GM12878 (cell line): Measurements from ENCODE around the gene AK4. TPM values are rescaled to one million over a fixed set of nuclear protein-coding genes. Genes with fewer than 3 reads are reported as not detected.
"Not testable (repeated sequence)": the region's sequence is repeated elsewhere in the genome, so short reads cannot be mapped to it uniquely, and the experiment has no call there.

Source experiments
- ATAC-seq: fragments of 200-7000 bp; cut with Tn5 transposase; 3 replicates; pipeline ENCODE4 v1.9.1; 2020; ENCODE audit warnings: mild to moderate bottlenecking, moderate library complexity
- BruUV-seq: library from RNA; stranded (reverse); fragments of 400-500 nt; replicated peaks from 2 replicates; lab custom pipeline; 2021; lab: Mats Ljungman, UMichigan
- CTCF ChIA-PET: fragments of 300-600 bp; sonication (Branson Sonifier 250); formaldehyde crosslinking; extraction: SDS; loops from one replicate; lab custom pipeline; 2021; ENCODE audit warnings: inconsistent platforms; lab: Yijun Ruan, JAX
- POLR2A ChIA-PET: fragments of 350-600 bp; formaldehyde crosslinking; extraction: SDS; loops from one replicate; lab custom pipeline; 2021; ENCODE audit warnings: inconsistent platforms; lab: Charles Lee
- RAD21 ChIA-PET: fragments of 300-600 bp; sonication (Branson Sonifier 250); formaldehyde crosslinking; loops from one replicate; lab custom pipeline; 2023; ENCODE audit warnings: antibody characterized with exemption; ENCODE audit not compliant: unreplicated experiment; lab: Charles Lee
- SMC1A ChIA-PET: fragments of 300-600 bp; sonication (Branson Sonifier 250); formaldehyde crosslinking; loops from one replicate; lab custom pipeline; 2023; ENCODE audit not compliant: unreplicated experiment, uncharacterized antibody; lab: Charles Lee
- DNase-seq: peaks from one replicate; pipeline ENCODE4 v3.0.0-alpha.2; 2011; ENCODE audit warnings: low read depth, low spot score
- FAIRE-seq: peaks from 3 replicates; lab custom pipeline; 2011; peaks lifted over from hg19 to GRCh38; lab: Jason Lieb, UNC
- H2AFZ ChIP-seq: 2 replicates; pipeline ENCODE4 v1.6.0; 2011; ENCODE audit warnings: low read depth, low read length, control low read depth; ENCODE audit not compliant: control insufficient read depth
- H3K27ac ChIP-seq: 2 replicates; pipeline ENCODE4 v1.5.1; 2011; ENCODE audit warnings: control low read depth; ENCODE audit not compliant: control insufficient read depth, insufficient read depth
- H3K27me3 ChIP-seq, 2 experiments: replicated peaks in 1 of 2; 2 replicates each; pipeline versions ENCODE4 v1.6.0 to v1.6.1; 2011; ENCODE audit warnings: low read length in 1 of 2; ENCODE audit not compliant: control insufficient read depth in 2 of 2, insufficient read depth in 2 of 2
- H3K36me3 ChIP-seq, 2 experiments: 2 replicates each; pipeline ENCODE4 v1.5.1; 2011; ENCODE audit warnings: low read length in 1 of 2; ENCODE audit not compliant: control insufficient read depth in 2 of 2, insufficient read depth in 2 of 2
- H3K4me1 ChIP-seq: 2 replicates; pipeline ENCODE4 v1.6.1; 2011; ENCODE audit warnings: mild to moderate bottlenecking, low read length, moderate library complexity, mixed read lengths; ENCODE audit not compliant: control insufficient read depth, insufficient read depth
- H3K4me2 ChIP-seq: 2 replicates; pipeline ENCODE4 v1.6.0; 2011; ENCODE audit warnings: control low read depth; ENCODE audit not compliant: control insufficient read depth, insufficient read depth
- H3K4me3 ChIP-seq: fragments of 200-600 bp; sonication (generic); 2 replicates; pipeline ENCODE4 v1.5.1; 2016
- H3K79me2 ChIP-seq: 2 replicates; pipeline ENCODE4 v1.6.0; 2011; ENCODE audit warnings: low read length; ENCODE audit not compliant: control insufficient read depth, insufficient read depth
- H3K9ac ChIP-seq: 2 replicates; pipeline ENCODE4 v1.8.0; 2011; ENCODE audit warnings: low read length, control low read depth, mixed read lengths; ENCODE audit not compliant: control insufficient read depth, insufficient read depth
- H3K9me3 ChIP-seq: replicated peaks from 3 replicates; pipeline ENCODE4 v1.5.1; 2011; ENCODE audit warnings: mild to moderate bottlenecking, low read length; ENCODE audit not compliant: control insufficient read depth, insufficient read depth
- H4K20me1 ChIP-seq: 2 replicates; pipeline ENCODE4 v1.6.0; 2011; ENCODE audit not compliant: control insufficient read depth, insufficient read depth
- CREM ChIP-seq: IDR thresholded peaks from 2 replicates; pipeline ENCODE4 v1.6.1; 2014; ENCODE audit warnings: antibody characterized with exemption, low read depth
- FOS ChIP-seq: IDR thresholded peaks from 3 replicates; pipeline ENCODE4 v1.6.1; 2011; ENCODE audit warnings: borderline replicate concordance; ENCODE audit not compliant: insufficient read length; ENCODE audit errors: extremely low read depth
- FOXK2 ChIP-seq: fragments of 450-650 bp; IDR thresholded peaks from 2 replicates; pipeline ENCODE4 v1.6.1; 2017; ENCODE audit warnings: mild to moderate bottlenecking, moderate library complexity
- GATAD2B ChIP-seq: fragments of 450-650 bp; conservative IDR thresholded peaks from 2 replicates; pipeline ENCODE4 v1.6.1; 2017; ENCODE audit warnings: low read depth, mild to moderate bottlenecking, moderate library complexity
- IRF4 ChIP-seq: IDR thresholded peaks from 2 replicates; pipeline ENCODE4 v1.6.1; 2011; ENCODE audit warnings: low read depth, low read length
- MEF2B ChIP-seq: fragments of 450-650 bp; IDR thresholded peaks from 2 replicates; pipeline ENCODE4 v1.6.1; 2018; ENCODE audit warnings: mild to moderate bottlenecking, moderate library complexity; ENCODE audit not compliant: partially characterized antibody, poor library complexity, severe bottlenecking
- NRF1 ChIP-seq: conservative IDR thresholded peaks from 2 replicates; pipeline ENCODE4 v1.6.1; 2011; ENCODE audit warnings: mild to moderate bottlenecking, low read depth, low read length, improper control_type of control experiment
- WGBS: methylation state at CpG from one replicate; pipeline ENCODE4 v1.1.6; 2016; ENCODE audit warnings: low lambda C conversion rate; ENCODE audit not compliant: insufficient replicate concordance, insufficient coverage; ENCODE audit errors: missing lambda C conversion rate; 5-methylcytosine and 5-hydroxymethylcytosine counted together
- in situ Hi-C: fragments of 300-500 bp; cut with MboI; formaldehyde crosslinking; loops from 9 replicates; pipeline ENCODE4 v1.14.3; 2018; ENCODE audit warnings: mixed read lengths
- intact Hi-C: fragments of 100-400 bp; cut with micrococcal nuclease; formaldehyde crosslinking; loops from one replicate; pipeline ENCODE4 v1.14.2; 2022; ENCODE audit not compliant: unreplicated experiment
- polyA plus RNA-seq, 11 experiments: library from polyadenylated mRNA; depleted of rRNA in 4 of 11; unstranded in 6 of 11; stranded (reverse) in 5 of 11; fragments of >200 nt; fragmentation: Nextera tagmentation in 4 of 11; fragmentation: Illumina TruSeq in 1 of 11; extraction: Ambion mirVana in 4 of 11; extraction: Trizol in 1 of 11; gene quantifications; 1 replicate in 1 of 11; 2 replicates in 10 of 11; pipeline versions ENCODE4 v1.2.1 to v1.2.3, GENCODE V29; 2011 to 2016; ENCODE audit warnings: inconsistent platforms in 2 of 11, missing spikeins in 2 of 11, low read depth in 1 of 11
- total RNA-seq, 4 experiments: library from RNA; depleted of rRNA in 3 of 4; stranded (reverse); fragments of >200 nt in 3 of 4; fragmentation: Illumina TruSeq in 1 of 4; extraction: Trizol in 1 of 4; gene quantifications; 2 replicates each; pipeline versions ENCODE4 v1.2.1 to v1.2.3, GENCODE V29; 2013 to 2021

The AK4 gene
- total and polyA plus RNA-seq, 10 of the 15 experiments (the other 5 are each of a cell fraction or from before 2014, with no cell fraction given) = 23.9 to 161 (median 49.0) TPM

DNA sequence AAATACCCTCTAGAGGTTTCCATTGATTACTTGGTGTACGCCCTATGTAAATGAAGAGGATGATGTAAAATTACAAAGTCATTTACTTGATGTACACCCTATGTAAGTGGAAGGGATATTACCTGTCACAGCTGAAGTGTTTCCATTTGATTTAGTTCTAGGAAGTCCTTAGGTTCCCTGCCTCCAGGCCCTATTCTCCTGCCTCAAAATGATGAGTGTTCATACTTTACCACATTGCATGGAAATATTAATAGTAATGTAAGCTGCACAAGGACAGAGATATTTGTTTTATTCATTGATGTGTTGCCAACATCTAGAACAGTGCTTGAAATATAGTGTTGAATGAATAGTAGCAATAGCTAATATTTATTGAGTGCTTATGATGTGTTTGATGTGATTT, 9.5 kb upstream of the AK4 start:
- WGBS = 80% methylated on average over 1 of the region's 1 CpG
- TF ChIP-seq FOS = no peak
- no peak for TF ChIP-seq NRF1
- no peak for TF ChIP-seq CREM
- no peak for TF ChIP-seq FOXK2
- TF ChIP-seq IRF4 = no peak
- TF ChIP-seq GATAD2B = no peak
- TF ChIP-seq MEF2B = no peak
- RAD21 ChIA-PET = no interaction called here
- CTCF ChIA-PET = no interaction called here
- DNase-seq (no peak), FAIRE-seq (no peak), ATAC-seq (no peak)
- SMC1A ChIA-PET = interaction anchor here (0.6 kb wide), 1 partner anchor 34 kb away, joined by 3 read pairs; no protein-coding TSS in a partner anchor
- Histone ChIP-seq H4K20me1 (no peaks in the 10 kb centered on the region), H3K9me3 (no peaks in the 10 kb centered on the region), H3K27me3 (no peaks in the 10 kb centered on the region), H3K79me2 (no peaks in the 10 kb centered on the region), H3K27ac (no peak overlapping the region), H3K4me1 (no peaks in the 10 kb centered on the region), H3K4me3 (no peak overlapping the region), H2AFZ (no peak overlapping the region), H3K4me2 (no peak overlapping the region), H3K36me3 (no peaks in the 10 kb centered on the region), H3K9ac (no peak overlapping the region)
- BruUV-seq = no TSS peak
- intact Hi-C loops = no loop called here
- POLR2A ChIA-PET = no interaction called here
- in situ Hi-C loops = no loop called here

DNA sequence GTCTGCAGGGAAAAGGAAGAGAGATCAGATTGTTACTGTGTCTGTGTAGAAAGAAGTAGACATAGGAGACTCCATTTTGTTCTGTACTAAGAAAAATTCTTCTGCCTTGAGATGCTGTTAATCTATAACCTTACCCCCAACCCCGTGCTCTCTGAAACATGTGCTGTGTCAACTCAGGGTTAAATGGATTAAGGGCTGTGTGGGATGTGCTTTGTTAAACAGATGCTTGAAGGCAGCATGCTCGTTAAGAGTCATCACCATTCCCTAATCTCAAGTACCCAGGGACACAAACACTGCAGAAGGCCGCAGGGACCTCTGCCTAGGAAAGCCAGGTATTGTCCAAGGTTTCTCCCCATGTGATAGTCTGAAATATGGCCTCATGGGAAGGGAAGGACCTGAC, 8.2 kb upstream of the AK4 start:
- BruUV-seq, H2AFZ ChIP-seq, POLR2A ChIA-PET: not testable (repeated sequence)

More for the DNA sequence above, 8.2 kb upstream of the AK4 start:
- ATAC-seq, H3K36me3 ChIP-seq, H3K27me3 ChIP-seq, FAIRE-seq, SMC1A ChIA-PET, H3K79me2 ChIP-seq, H3K9me3 ChIP-seq, CTCF ChIA-PET, H3K9ac ChIP-seq, RAD21 ChIA-PET, H3K4me2 ChIP-seq, H3K4me3 ChIP-seq, DNase-seq, H4K20me1 ChIP-seq, intact Hi-C loops, in situ Hi-C loops, H3K27ac ChIP-seq, H3K4me1 ChIP-seq: not testable (repeated sequence)
- WGBS = 0% methylated on average over 2 of the region's 3 CpGs
